HG02870 (cell line): ENCODE results near the gene NUMBL.
A peak's percentile ranks its signal among the peaks of the same experiment; 100 is the strongest.

Experiments used
- ATAC-seq: cut with Tn5 transposase; IDR thresholded peaks from one replicate; pipeline ENCODE4 v1.9.1; 2021; ENCODE audit warnings: mild to moderate bottlenecking, moderate library complexity; ENCODE audit not compliant: unreplicated experiment

Gene NUMBL

GRCh38 chr19:40716482-40717324 lies 26.3 kb upstream of the NUMBL start, which contains the start of the genes COQ8B and ITPKC:
COQ8B (minus strand) TSS chr19:40716886; CDS start chr19:40714632, 2,254 bp downstream.
ITPKC (plus strand) TSS chr19:40717112; CDS start chr19:40717136, 24 bp downstream.
- ATAC-seq = peak; percentile 70

GRCh38 chr19:40716031-40716481 lies 25.6 kb upstream of the NUMBL start:
- no peak for ATAC-seq

GRCh38 chr19:40714441-40715299 lies 24.2 kb upstream of the NUMBL start:
- peak; percentile 48 for ATAC-seq

GRCh38 chr19:40713939-40714338 lies 23.5 kb upstream of the NUMBL start:
- no peak for ATAC-seq

- ATAC-seq = no peak
Measured at GRCh38 chr19:40709817-40710216, 19.4 kb upstream of the NUMBL start.

GRCh38 chr19:40707615-40708014 lies 17.2 kb upstream of the NUMBL start:
- ATAC-seq = no peak

- ATAC-seq = no peak
Measured at GRCh38 chr19:40705950-40706619, 15.6 kb upstream of the NUMBL start.

- no peak for ATAC-seq
Measured at GRCh38 chr19:40705362-40705651, 14.9 kb upstream of the NUMBL start.

GRCh38 chr19:40704491-40705361 lies 14.3 kb upstream of the NUMBL start:
- no peak for ATAC-seq

- ATAC-seq = no peak
Measured at GRCh38 chr19:40703029-40703755, 12.7 kb upstream of the NUMBL start.

- no peak for ATAC-seq
Measured at GRCh38 chr19:40702337-40703012, 12.0 kb upstream of the NUMBL start.

GRCh38 chr19:40701758-40702157 lies 11.3 kb upstream of the NUMBL start:
- ATAC-seq = no peak

- no peak for ATAC-seq
Measured at GRCh38 chr19:40700083-40700482, 9.6 kb upstream of the NUMBL start.

- no peak for ATAC-seq
Measured at GRCh38 chr19:40697007-40697406, 6.6 kb upstream of the NUMBL start.

- ATAC-seq = no peak
Measured at GRCh38 chr19:40695881-40696280, 5.4 kb upstream of the NUMBL start.

- ATAC-seq = no peak
Measured at GRCh38 chr19:40693896-40694295, 3.4 kb upstream of the NUMBL start.

- no peak for ATAC-seq
Measured at GRCh38 chr19:40693150-40693788, 2.8 kb upstream of the NUMBL start.

- ATAC-seq = no peak
Measured at GRCh38 chr19:40692212-40692551, 1.7 kb upstream of the NUMBL start.
